Endothelial cell (in vitro differentiated cells): ENCODE results near the gene FUT4. TPM values are rescaled to one million over a fixed set of nuclear protein-coding genes. Genes with fewer than 3 reads are reported as not detected.

Source experiments
- DNase-seq: peaks from one replicate; pipeline ENCODE4 v3.0.0; 2021; ENCODE audit warnings: low spot score
- H3K27ac Mint-ChIP-seq: one replicate; pipeline ENCODE4 v1.8.0; 2021; ENCODE audit warnings: mixed read lengths, inconsistent platforms; ENCODE audit not compliant: unreplicated experiment
- H3K27me3 Mint-ChIP-seq: one replicate; pipeline ENCODE4 v1.8.0; 2021; ENCODE audit warnings: mild to moderate bottlenecking, moderate library complexity, mixed read lengths, inconsistent platforms; ENCODE audit not compliant: unreplicated experiment
- H3K36me3 Mint-ChIP-seq: one replicate; pipeline ENCODE4 v1.8.0; 2021; ENCODE audit warnings: mild to moderate bottlenecking, low read depth, mixed read lengths, inconsistent platforms; ENCODE audit not compliant: unreplicated experiment
- H3K4me1 Mint-ChIP-seq: one replicate; pipeline ENCODE4 v1.8.0; 2021; ENCODE audit warnings: mild to moderate bottlenecking, mixed read lengths, inconsistent platforms; ENCODE audit not compliant: unreplicated experiment
- H3K4me3 Mint-ChIP-seq: one replicate; pipeline ENCODE4 v1.8.0; 2021; ENCODE audit warnings: mild to moderate bottlenecking, mixed read lengths, inconsistent platforms; ENCODE audit not compliant: unreplicated experiment
- H3K9me3 Mint-ChIP-seq: one replicate; pipeline ENCODE4 v1.8.0; 2021; ENCODE audit warnings: mixed read lengths, inconsistent platforms; ENCODE audit not compliant: unreplicated experiment
- CTCF ChIP-seq: fragments of 200-600 bp; sonication (generic); IDR thresholded peaks from one replicate; pipeline ENCODE4 v1.5.0; 2021; ENCODE audit warnings: antibody characterized with exemption; ENCODE audit not compliant: unreplicated experiment
- total RNA-seq: library from RNA; stranded (reverse); fragmentation: NEBNext Ultra II Directional; extraction: Animal tissue kit (Norgen Biotek cat#: 25700); gene quantifications from one replicate; pipeline ENCODE4 v1.2.1, GENCODE V29; 2021; ENCODE audit not compliant: unreplicated experiment

FUT4 gene
- total RNA-seq, 1 donor from 2014 or later = 6.3 TPM

GRCh38 chr11:94584978-94585377, 41.3 kb downstream of the FUT4 start:
- H3K36me3 Mint-ChIP-seq = no peaks in the 10 kb centered on the region
- no peak for DNase-seq
- no peak overlapping the region for H3K4me3 Mint-ChIP-seq
- H3K27me3 Mint-ChIP-seq = no peaks in the 10 kb centered on the region
- TF ChIP-seq CTCF = no peak
- no peaks in the 10 kb centered on the region for H3K9me3 Mint-ChIP-seq
- H3K4me1 Mint-ChIP-seq = peaks cover 27% of the 10 kb centered on the region
- H3K27ac Mint-ChIP-seq = no peak overlapping the region

- H3K4me3 Mint-ChIP-seq = no peak overlapping the region
- TF ChIP-seq CTCF = no peak
- H3K27ac Mint-ChIP-seq = no peak overlapping the region
- peaks cover 32% of the 10 kb centered on the region for H3K4me1 Mint-ChIP-seq
- no peak for DNase-seq
- peaks cover 2% of the 10 kb centered on the region for H3K27me3 Mint-ChIP-seq
- no peaks in the 10 kb centered on the region for H3K9me3 Mint-ChIP-seq
- H3K36me3 Mint-ChIP-seq = no peaks in the 10 kb centered on the region
Measured at GRCh38 chr11:94585399-94585798, 41.7 kb downstream of the FUT4 start.

- H3K9me3 Mint-ChIP-seq = no peaks in the 10 kb centered on the region
Measured at GRCh38 chr11:94586546-94586945, 42.8 kb downstream of the FUT4 start.

GRCh38 chr11:94586978-94587377, 43.3 kb downstream of the FUT4 start:
- Mint-ChIP-seq H3K27me3 (peaks cover 2% of the 10 kb centered on the region), H3K27ac (no peak overlapping the region), H3K9me3 (no peaks in the 10 kb centered on the region), H3K36me3 (no peaks in the 10 kb centered on the region), H3K4me3 (no peak overlapping the region), H3K4me1 (peaks cover 35% of the 10 kb centered on the region)
- DNase-seq = no peak
- TF ChIP-seq CTCF = no peak

More at GRCh38 chr11:94586546-94586945, 42.8 kb downstream of the FUT4 start:
- Mint-ChIP-seq H3K27me3 (peaks cover 2% of the 10 kb centered on the region), H3K4me1 (peaks cover 35% of the 10 kb centered on the region), H3K36me3 (no peaks in the 10 kb centered on the region), H3K4me3 (no peak overlapping the region), H3K27ac (no peak overlapping the region)
- no peak for DNase-seq
- no peak for TF ChIP-seq CTCF

GRCh38 chr11:94588366-94588942, 44.7 kb downstream of the FUT4 start:
- Mint-ChIP-seq H3K27me3 (peaks cover 2% of the 10 kb centered on the region), H3K27ac (no peak overlapping the region), H3K4me1 (peaks cover 35% of the 10 kb centered on the region), H3K4me3 (no peak overlapping the region), H3K9me3 (no peaks in the 10 kb centered on the region), H3K36me3 (no peaks in the 10 kb centered on the region)
- DNase-seq = no peak
- TF ChIP-seq CTCF = no peak
